GM15510 (cell line): ENCODE data around the gene CEP85.

Experiments used
- POLR2A ChIP-seq: IDR thresholded peaks from 3 replicates; pipeline ENCODE4 v1.6.1; 2011; ENCODE audit warnings: borderline replicate concordance; ENCODE audit not compliant: insufficient read length; ENCODE audit errors: extremely low read depth

CEP85 gene

DNA sequence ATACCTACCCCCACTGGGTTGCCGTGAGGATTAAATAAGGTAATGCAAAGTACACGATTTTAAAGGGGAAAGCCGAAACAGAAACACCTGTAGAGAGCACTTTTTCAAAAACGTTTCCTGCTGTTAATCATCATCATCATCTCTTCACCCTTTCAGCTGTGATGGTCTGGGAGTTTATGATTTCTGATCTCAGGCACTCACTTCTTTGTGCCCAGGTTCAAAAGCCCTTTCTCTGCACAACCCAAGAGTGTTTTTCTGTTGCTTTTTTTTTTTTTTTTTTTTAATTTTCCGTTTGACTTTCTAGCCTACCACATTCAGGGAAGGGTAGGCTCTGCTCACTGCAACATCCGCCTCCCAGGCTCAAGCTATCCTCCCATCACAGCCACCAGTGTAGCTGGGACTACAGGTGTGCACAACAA lies 73.4 kb downstream of the CEP85 start:
- TF ChIP-seq POLR2A: no peak

DNA sequence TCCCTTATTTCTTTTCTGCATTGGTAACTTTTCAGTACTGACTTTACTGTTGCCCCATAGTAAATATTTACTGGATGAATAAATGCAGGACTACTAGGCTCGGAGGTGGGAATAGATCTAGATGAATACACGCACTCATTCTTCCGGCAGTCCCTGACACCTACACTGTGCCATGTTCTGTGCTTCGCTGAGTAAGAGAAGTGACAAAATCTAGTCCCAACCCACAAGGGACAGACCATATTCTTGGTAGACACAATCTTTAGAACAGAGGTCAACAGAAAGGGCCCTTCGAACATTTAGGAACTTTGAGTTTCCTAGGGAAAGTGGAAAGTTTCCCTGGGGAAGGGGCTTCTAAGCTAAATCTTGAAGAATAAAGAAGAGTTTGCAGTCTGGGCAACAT lies 80.5 kb downstream of the CEP85 start:
- TF ChIP-seq POLR2A: no peak

DNA sequence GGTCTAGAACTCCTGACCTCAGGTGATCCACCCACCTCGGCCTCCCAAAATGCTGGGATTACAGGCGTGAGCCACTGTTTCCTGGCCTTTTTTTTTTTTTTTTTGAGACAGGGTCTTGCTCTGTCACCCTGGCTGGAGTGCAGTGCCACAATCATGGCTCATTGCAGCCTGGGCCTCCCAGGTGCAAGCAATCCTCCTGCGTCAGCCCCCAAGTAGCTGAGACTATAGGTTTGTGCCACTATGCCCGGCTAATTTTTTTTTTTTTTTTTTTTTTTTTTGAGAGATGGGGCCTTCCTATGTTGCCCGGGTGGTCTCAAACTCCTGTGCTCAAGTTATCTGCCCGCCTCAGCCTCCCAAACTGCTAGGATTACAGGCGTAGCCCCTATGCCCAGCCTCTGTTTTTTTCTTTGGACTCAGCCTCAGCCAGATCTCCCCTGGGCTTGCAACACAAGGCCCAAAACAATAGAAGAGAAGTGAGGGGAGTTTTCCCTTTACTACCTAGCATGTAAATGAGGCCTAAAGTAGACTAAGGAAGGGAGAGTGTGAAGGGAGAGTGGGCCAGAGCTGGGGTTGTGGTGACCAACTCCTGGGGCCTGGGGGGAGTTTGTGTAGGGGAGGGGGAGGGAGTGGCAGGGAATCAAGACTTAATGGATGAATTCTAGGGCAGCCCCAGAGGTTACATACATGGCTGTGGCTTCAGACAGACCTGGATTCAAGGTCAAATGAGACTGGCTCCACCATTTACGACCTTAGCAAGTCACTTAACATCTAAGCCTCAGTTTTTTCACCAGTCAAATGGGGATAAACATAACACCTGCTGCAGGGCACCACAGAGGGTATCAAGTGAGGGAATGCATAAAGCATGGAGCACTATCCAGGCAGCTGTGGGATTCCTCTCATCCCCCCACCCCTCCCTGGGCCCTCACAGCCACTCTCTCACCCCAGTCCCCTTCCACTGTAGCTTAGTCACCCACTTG lies 82.2 kb downstream of the CEP85 start:
- no peak for TF ChIP-seq POLR2A

DNA sequence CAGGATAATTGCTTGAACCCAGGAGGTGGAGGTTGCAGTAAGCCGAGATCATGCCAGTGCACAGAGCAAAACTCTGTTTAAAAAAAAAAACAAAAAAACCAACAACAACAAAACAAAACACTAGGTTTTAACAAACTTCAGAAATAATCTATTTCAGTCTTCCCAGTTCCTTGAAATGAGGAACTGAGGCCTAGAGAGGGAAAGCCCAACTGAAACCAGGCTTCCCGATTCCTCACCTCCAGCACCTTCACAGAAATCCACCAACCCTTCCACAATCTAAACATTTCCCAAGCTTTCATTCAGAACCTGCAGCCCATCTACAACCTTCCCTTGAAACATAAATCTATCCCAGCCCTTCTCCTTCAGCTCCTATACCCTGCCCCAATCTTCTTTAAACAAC lies 83.1 kb downstream of the CEP85 start:
- TF ChIP-seq POLR2A: no peak

DNA sequence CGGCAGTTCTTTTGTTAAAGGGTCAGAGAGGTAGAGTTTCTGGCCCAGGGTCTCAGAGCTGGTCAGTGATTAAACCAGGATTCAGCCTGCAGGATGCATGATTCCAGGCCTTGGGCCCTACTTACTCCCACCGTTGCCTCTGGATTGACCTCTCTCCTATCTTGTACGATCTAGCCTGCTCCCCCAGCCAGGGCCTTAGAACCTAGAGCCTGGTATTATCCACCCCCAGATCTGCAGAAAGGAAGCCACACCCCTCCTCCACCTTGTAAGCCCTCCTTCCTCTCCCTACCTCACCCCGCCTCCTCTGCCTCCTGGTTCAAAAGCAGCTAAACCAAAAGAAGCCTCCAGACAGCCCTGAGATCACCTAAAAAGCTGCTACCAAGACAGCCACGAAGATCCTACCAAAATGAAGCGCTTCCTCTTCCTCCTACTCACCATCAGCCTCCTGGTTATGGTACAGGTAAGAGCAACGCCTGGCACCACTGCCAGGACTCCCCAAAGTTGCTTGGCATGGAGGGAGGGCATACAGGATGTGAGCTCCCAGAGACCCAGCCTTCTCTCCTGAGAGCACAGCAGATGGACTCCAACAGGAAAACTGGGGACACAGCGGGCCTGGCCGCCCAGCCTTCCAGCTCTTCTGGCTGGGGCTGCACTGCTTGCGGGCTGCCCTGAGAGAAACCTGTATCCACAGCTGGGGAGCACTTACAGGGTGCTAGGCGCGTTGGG lies 83.8 kb downstream of the CEP85 start, which contains the start of gene CD52:
Gene CD52 (plus strand): TSS at position 347 of the 726 bp plus-strand sequence. CDS start 60 bp downstream, at position 407.
- TF ChIP-seq POLR2A: peak; percentile 82

DNA sequence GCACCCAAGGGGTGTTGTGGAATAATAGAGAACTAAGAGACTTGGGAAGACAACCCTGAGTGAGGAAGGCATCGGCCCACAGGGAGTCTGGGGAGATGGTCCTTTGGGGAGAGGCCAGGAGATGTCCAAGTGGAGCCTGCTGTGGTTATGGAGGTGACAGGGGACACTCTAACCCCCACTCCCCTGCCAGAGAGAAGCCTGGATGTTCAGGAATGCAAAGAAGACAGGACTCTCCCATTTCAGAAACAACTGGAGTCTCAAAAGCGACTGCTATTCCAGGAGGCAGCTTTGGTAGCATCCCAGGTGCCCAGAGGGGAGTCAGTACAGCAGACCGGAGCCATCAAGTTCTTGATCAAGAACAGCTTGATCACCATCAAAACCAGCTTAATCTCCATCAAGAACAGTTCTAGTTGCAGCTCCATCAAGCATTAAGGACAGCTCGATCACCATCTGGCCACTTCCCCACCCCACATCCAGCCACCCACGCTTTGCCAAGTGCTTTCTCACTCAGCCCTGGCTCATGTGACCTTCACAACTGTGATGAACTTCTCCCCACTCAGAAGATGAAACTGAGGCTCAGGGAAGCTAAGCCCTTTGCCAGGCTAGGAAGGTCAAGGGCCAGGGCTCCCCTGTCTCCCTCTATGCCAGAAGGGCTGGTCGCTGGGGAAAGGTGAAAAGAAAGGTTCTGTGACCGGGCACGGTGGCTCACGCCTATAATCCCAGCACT lies 84.5 kb downstream of the CEP85 start:
- peak; percentile 50 for TF ChIP-seq POLR2A

DNA sequence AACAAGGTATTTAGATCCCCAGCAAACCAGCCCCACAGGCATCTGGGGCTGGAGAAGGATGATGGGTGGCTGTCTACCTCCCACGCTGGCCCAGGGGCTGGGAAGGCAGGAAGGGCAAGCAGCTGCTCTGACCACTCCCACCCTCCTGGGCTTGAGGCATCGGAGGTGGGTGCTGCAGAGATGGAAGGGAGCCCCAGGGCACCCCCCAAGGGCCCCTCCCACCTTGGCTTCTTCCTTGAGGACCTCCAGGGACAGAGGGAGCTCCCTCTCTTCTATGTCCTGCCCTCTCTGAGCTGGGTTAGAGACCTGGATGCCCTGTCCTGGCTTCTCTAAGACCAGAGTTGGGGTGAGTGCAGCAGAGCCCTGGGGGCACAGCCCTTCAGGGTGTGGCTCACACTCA lies 86.9 kb downstream of the CEP85 start:
- no peak for TF ChIP-seq POLR2A

DNA sequence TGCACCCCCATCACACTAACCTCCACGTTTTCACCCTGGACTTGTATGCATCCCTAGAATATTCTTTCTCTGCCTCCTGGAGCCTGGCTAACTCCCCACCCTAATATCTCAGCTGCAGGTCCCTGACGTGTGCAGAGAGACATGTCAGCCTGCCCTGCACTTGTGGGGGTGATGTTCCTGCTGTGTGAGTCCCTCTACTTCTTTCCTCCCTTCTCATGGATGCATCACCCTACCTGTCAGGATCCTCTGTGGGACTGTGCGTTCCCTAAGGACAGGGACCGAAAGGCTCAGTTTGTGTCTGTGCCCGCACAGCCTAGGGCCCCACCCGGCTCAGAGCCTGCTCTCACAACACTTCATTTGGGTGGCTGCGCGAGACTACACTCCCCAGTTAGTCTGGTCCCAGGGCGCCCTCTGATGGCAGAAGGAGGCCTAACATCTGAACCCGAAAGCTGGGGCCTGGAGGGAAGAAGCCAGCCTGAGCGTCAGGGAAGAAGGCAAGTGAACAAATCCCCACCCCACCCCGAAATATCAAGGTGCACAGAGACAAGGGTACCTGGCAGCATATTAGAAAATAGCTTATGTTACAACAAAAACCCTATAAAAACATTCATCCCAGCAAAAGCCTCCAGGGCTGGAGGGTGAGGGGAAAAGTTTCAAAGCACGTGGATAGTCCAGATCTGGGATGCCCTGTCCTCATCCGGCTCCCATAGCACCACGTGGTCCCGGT lies 87.5 kb downstream of the CEP85 start:
- no peak for TF ChIP-seq POLR2A

DNA sequence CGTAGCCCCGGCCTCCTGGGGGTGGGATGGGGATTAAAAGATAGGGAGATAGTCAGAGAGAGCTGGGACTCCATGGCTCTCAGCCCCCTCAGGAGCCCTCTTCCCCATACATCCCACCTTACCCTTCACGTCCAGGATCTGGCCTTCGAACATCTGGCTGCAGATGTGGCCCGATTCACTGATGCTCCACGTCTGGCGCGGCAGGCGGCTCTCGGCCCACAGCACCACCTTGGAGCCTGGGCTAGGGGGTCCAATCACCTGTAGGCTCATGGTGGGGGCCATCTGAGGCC lies 88.0 kb downstream of the CEP85 start:
- TF ChIP-seq POLR2A: no peak

DNA sequence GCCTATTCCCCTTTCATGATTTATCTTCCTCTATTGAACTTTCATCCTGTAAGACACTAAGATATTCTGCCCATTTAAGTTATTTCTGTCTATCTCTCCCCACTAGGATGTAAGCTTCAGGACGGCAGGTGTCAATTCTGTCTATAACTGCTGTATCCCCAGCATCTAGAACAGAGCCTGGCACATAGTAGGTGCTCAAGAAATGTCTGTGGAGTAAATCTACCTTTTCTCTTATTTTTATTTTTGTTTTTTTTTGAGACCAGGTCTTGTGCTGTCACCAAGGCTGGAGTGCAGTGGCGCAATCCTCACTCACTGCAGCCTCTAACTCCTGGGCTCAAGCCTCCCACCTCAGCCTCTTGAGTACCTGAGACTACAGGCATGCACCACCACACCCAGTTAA lies 89.4 kb downstream of the CEP85 start:
- no peak for TF ChIP-seq POLR2A

DNA sequence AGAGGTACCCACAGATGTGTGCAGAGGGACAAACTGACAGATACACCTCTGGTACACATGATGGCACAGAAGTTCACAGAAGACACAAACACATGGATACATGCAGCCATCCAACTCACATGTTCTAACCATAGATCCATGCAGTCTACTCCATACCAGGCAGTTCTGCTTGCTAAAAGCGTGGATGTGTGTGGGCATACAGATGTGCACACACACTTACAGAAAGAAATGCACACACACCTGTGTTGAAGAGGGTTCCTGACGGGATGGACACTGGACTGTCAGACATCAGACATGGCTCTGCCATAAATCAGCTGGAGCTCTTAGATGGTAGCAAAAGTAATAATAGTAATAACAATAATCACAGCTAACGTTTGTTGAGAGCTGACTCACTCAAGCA lies 90.5 kb downstream of the CEP85 start:
- TF ChIP-seq POLR2A: no peak

DNA sequence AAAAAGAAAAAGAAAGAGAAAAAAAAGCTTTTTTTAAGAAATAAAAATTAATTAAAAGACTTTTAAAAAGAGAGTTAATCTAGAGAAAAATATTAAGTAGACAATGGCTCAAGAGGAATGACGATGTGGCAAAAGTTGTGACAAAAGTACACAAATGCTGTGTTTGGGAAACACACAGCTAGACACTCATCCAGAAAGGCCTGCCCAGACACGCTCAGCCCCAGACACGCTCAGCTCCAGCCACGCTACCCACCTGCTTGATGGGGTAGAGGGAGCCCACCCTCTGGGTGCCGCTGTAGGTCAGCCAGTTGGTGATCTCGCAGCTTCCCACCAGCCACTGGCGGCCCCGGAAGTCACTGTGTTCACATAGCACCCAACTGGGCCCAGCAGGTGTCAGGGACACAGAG lies 94.0 kb downstream of the CEP85 start:
- no peak for TF ChIP-seq POLR2A
